WI38 (cell line): ENCODE measurements around the gene RAB11FIP4.

Source experiments
- H3K4me3 ChIP-seq: 2 replicates; pipeline ENCODE4 v1.5.1; 2011; ENCODE audit warnings: low read depth, mild to moderate bottlenecking, control low read depth, low read length
- TF ChIP-seq, protein P1 (sequence below): IDR thresholded peaks from 2 replicates; pipeline ENCODE4 v1.5.1; 2012; ENCODE audit warnings: low read depth, mild to moderate bottlenecking, control low read depth, low read length

The RAB11FIP4 gene

DNA sequence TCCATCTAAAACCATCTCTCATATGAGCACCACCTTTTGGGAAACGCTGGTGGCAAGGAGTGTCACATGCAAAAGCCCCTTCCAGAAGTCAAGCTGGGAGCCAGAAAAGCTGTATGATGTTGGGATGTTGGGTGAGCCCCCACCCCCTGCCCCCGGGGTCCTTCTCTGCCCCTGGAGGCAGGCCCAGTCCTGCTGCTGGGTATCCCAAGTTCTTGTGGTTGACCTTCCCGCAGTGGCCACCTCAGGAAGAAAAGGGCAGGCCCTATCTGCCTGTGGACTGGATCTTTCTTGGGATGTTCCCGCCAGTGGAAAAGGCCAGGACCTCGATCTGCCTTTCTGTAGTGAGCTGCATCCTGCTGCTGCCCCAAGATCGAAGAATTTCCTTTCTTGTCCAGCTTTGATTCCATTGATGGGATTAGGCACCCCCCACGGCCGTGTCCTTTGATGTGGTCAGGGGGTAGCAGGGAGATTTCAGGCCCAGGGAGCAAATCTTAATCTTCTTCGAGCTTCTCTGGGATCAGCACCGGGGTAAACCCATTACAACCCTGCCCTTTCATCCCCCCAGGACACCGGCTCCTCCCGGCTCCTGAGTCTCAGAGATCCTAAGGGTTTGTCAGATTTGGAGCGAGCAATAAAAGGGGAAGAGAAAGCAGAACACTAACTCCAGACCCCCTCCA, 165.6 kb downstream of the RAB11FIP4 start:
- H3K4me3 ChIP-seq, result no peak overlapping the region
- TF ChIP-seq, protein P1, sequence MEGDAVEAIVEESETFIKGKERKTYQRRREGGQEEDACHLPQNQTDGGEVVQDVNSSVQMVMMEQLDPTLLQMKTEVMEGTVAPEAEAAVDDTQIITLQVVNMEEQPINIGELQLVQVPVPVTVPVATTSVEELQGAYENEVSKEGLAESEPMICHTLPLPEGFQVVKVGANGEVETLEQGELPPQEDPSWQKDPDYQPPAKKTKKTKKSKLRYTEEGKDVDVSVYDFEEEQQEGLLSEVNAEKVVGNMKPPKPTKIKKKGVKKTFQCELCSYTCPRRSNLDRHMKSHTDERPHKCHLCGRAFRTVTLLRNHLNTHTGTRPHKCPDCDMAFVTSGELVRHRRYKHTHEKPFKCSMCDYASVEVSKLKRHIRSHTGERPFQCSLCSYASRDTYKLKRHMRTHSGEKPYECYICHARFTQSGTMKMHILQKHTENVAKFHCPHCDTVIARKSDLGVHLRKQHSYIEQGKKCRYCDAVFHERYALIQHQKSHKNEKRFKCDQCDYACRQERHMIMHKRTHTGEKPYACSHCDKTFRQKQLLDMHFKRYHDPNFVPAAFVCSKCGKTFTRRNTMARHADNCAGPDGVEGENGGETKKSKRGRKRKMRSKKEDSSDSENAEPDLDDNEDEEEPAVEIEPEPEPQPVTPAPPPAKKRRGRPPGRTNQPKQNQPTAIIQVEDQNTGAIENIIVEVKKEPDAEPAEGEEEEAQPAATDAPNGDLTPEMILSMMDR, result no peak

DNA sequence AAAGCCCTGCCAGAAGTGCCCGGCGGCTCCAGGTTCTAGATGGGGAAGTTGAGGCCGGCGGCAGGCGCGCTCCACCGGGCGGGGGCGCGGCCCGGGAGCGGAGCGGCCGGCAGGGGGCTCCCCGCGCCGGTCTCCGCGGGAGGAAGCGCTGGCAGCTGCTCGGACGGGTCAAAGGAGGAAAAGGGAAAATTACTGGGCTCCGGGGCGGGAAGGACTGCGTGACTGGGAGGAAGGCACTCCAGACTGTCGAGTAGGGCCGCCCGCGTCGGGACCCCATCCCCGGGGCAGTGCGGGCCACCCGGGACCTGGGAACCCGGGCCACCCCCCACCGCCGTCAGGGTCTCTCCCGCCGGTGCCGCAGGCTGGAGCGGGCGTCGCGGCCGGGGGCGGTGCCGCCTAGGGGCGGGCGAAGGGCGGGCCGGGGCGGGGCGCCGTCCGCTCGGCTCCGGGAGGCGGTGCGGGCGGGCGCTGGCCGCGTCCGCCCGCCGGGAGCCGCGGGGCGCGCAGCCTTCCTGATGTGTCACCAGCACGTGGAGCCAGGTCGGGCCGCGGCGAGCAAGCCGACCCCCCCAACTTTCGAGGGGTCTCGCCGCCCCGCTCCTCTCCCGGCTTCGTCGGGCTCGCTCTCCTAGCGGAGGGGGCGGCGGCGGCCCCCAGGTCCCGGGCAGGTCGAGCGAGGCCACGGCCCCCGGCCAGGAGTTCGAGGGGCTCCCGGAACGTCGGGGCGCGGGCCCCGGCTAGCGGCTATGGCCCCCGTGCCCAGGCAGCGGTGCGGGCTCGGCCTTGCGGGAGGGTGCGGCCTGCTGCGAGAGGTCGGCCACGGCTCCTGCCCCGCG, 167.5 kb downstream of the RAB11FIP4 start:
- TF ChIP-seq, protein P1, result peak; percentile 36; the same call in 1 of the 2 replicates

DNA sequence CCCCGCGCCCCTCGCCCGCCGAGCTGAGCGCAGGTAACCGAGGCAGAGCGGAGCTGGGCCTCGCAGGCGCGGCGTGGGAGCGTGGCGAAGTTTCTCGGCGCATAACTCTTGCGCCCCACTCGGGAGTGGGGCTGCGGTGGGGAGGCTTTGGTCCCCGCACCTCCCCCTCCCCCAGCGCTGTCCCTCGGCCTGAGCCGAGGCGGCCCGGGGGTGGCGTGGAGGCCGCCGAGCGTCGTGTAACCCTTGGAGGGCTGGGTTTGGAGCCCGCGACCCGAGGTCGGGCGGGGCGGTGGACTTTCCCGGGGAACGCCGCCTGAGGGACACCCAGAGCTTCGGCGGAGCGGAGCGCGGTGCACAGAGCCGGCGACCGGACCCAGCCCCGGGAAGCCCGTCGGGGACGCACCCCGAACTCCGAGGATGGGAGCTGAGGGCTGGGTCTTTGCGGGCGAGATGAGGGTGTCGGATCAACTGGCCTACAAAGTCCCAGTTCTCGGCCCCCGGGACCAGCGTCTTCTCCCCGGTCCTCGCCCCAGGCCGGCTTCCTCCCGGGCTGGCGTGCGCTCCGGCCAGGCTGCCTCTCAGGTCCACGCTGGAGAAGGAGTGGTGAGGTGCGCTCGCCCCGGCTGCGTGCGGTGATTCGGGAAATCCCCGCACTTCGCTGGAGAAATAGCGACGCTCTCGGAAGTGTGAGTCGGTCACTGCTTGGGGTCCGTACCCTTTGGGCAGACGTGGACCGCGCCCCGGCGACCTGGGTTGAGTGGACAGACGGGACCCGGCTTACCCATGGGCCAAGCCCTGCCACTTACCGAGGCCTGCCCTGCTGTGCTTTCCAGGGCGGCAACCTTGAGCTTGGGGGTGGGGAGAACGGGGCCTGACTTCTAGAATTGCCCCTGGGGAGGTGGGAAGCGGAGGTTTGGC, 168.4 kb downstream of the RAB11FIP4 start:
- TF ChIP-seq, protein P1, result no peak
- peak overlapping the region; percentile 68 for H3K4me3 ChIP-seq

More for the DNA sequence above, 167.5 kb downstream of the RAB11FIP4 start:
- peak overlapping the region; percentile 68 for H3K4me3 ChIP-seq

DNA sequence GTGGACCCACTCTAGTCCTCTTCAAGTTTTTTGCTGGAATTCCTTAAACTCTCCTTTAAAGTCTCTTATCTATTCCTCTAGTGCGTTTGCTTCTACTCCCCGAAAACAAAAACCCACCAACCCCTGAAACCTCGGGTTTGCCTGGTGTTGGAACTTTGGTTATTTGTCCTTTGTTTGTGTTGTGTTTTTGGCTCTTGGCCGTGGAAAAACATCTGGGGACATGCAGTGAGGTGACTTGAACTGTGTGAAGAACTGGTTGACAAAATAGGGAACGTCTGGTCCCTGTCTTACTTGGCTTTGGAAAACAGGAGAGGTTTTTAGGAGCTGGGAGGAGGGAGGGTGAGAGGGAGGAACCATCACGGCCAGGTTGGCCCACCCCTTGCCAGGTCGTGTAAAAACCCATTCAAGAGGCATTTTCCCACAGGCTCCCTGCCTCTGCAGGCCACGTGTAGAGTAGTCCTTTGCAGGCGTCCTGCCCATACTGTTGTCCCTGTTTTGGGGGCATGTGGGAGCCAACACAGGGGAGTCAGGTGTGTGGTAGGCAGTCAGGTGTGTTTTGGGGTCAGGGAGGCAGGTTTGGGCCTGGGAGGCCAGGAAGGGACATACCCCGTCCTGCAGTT, 169.3 kb downstream of the RAB11FIP4 start:
- peak overlapping the region; percentile 68 for H3K4me3 ChIP-seq

DNA sequence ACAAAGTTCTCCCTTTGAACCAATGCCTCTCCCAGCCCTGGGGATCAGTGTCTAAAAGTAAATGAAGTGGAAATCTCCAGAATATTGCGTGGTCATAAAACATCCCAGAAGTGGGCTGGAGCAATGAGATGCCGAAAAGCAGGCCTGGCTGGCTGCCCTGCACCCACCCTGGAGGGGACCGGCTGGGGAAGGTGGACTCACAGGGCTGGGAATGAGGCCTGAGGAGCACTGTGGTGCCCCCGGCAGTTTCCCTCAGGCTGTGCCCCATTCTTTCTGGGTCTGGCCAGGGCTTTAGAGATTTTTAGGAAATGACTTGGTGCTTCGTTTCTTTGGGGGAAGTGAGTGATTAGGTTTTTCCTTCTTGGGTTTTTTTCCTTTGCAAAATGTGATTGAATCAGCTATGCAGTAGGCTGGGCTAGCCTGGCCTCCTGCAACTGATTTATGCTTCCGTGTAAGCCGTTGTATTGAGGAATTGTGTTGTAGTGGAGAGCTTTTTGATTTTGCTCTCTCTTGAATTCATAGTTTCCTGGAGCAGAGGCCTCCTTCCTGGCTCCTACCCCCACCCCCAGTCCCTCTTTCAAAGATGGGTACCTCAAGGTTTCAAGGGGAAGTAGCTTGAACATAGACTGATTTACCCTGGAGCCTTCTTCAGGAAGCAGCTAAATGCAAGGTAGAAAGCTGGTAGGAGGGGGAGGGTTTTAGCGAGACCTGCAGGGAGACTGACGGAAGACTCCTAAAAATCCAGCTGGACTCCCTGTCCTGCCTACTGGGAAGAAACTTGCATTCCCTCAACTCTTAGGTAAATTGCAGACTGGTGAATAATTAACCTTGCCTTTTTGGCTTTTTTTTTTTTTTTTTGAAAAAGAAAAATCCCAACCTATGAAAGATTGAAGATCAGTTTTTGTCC, 170.2 kb downstream of the RAB11FIP4 start:
- peak overlapping the region; percentile 68 for H3K4me3 ChIP-seq
- TF ChIP-seq, protein P1, result no peak

More for the DNA sequence above, 169.3 kb downstream of the RAB11FIP4 start:
- TF ChIP-seq, protein P1, result no peak

DNA sequence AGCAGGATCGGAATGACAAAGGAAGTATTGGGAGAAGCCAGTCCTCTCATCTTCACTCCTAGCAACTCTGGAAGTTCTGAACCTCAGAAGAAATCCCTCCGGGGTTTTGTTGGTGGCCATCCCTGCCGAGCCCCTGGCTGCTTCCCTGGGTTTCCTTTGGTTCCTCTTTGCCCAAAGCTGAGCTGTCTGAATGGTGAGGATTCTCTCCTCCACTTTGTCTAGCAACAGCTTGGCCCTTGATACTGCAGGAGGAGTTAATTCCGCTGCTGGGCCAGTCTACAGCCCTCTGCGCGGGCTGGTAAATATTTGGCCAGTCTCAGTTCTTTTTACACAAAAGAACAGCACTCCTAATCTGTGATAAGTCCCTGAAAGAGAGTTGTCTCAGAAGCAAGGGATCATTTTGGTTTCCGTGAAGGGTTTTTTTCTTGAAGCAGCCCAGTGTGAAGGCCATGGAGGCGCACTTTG, 170.9 kb downstream of the RAB11FIP4 start:
- no peak overlapping the region for H3K4me3 ChIP-seq
- TF ChIP-seq, protein P1, result no peak
